ENCODE measurements around the gene FIS1.
"Not testable (repeated sequence)": the region's sequence is repeated elsewhere in the genome, so short reads cannot be mapped to it uniquely, and the experiment has no call there.

The FIS1 gene

DNA sequence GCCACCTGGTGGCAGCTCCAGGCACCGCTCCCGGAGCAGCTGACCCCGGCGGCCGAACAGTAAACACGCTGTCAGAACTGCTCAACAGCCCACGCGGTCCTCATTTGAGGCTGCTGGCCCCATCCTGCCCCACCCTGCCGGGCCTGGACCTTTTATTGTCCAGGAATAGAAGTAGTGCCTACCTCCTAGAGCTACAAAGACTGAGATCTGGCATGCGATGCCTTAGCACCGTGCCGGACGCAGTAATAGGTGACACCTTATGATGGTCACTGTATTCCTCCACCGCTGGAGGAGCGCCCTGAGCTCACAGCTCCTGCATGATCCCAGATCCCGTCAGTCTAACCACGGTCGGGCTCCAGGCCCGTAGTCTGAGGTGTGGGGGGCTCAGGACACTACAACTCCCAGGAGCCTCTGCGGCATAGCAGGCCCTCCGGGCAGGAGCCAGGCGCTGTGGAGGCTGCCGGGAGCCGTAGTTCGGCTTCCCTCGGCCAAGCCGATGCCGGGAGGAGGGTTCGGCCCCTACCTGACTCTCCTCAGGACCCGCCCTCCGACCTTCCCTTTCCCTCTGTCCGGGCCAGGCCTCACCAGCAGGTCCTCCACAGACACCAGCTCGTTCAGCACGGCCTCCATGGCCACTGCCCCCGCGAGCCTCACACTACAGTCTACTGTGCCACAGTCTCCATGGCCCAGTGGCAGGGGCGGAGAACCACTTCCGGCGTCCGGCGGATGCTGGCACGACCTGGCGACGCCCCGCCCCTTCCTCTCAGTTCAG is at the start of gene FIS1:
Gene FIS1, minus strand, starts transcription at position 707 of the 772 bp plus-strand sequence. Its CDS starts 77 bp downstream, at position 630.
- DNase-seq, result peak; percentile 92

DNA sequence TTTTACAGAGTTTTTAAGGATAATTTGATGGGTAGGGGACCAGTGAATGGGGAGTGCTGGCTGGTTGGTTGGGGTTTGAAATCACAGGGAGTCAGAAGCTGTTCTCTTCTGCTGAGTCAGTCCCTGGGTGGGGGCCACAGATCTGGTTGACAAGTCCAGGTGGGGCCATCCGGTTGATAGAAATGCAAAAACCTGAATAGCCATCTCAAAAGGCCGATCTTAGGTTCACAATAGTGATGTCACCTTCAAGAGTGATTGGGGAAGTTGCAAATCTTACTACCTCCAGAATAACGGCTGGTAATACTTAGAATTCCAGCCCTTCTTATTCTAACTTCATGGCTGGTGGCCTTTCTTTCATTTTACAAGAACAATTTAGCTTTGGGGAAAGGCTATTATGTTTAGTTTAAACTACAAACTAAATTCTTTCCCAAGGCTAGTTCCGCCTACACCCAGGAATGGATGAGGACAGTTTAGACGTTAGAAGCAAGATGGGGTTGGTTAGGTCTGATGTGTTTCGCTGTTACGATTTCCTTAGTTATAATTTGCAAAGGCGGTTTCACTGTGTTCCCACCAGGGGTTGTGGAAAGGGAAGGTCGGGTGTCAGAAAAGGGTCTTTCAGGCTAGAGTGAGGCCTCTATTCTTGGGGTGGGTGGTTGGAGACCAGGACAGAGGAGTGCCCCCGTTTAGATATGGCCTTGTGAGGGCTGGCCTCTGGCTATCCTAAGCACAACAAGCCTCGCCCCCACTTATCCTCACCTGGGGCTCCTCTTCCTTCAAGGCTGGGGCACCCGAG is 49.4 kb upstream of the FIS1 start:
- no peak for DNase-seq

DNA sequence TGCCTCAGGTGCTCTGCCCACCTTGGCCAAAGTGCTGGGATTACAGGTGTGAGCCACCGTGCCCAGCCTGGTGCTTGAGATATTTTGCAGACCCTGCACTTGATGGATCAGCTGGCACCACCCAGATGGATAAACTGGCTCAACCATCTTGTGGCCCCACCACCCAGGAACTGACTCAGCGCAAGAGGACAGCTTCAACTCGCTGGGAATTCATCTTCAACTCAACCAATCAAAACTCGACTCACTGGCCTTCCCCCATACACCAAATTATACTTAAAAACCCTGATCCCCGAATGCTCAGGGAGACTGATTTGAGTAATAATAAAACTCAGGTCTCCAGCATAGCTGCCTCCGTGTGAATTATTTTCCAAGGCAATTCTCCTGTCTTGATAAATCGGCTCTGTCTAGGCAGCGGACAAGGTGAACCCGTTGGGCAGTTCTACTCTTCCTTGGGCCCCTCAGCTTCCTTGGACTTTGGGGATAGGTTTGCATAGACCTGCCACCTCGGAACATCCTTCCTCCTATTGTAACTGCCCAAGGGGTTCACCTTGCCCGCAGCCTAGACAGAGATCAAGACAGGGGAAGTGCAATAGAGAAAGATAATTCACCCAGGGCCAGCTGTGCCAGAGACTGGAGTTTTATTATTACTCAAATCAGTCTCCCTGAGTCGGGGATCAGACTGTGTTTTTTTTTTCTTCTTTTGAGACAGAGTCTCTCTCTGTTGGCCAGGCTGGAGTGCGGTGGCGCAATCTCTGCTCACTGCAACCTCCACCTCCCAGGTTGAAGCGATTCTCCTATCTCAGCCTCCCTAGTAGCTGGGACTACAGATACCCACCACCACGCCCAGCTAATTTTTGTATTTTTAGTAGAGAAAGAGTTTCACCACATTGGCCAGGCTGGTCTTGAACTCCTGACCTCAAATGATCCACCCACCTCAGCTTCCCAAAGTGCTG is 48.5 kb upstream of the FIS1 start:
- not testable (repeated sequence) for DNase-seq

DNA sequence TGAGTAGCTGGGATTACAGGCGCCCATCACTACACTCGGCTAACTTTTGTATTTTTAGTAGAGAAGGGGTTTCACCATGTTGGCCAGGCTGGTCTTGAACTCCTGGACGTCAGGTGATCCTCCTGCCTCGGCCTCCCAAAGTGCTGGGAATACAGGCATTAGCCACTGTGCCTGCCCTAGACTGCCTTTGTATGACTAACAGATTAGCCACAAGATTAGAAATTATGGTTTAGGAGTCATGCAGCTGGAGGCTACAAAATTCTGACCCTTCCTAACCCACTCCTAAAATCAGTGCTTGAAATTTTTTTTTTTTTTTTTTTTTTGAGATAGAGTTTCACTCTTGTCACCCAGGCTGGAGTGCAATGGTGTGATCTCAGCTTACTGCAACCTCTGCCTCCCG is 47.7 kb upstream of the FIS1 start:
- not testable (repeated sequence) for DNase-seq

DNA sequence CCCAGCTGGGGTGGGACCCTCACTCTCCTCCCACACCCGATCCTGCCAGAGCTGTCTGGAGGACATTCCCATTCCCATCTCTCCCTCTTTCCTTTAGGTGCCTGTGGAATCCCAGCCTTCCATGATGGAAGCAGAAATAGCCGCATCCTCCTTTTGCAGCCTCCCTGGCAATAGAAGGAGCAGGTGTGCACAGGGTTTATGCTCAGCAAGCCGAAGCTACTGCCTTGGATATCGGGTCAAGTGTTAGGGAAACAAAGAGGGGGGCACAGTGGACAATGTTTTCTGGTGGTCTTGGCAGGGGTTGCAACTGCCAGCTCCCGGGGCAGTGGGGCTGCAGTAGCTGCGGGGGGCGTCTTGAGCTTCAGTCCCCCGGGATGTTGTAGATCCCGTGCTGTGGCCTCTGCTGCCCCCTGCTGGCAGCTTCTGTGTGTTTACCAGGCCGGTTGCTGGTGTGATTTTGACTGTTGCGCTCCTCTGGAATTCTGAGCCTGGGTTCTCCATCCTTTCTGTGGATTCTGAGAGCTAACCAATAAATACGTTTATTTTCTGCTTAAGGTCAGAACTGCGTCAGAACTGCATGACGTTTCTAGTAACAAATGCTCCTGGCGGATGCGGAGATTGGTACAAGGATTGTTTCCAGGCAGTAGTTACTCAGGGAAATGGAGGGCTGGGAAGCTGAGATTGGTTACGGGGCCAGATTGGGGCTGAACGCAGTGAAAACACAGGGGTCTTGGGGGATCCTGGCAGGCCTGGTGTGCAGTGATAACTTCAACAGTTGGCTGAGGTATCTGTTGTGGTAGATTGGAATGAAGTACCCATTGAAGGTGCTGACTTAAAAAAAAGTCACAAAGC is 45.5 kb upstream of the FIS1 start:
- peak; percentile 49 for DNase-seq

DNA sequence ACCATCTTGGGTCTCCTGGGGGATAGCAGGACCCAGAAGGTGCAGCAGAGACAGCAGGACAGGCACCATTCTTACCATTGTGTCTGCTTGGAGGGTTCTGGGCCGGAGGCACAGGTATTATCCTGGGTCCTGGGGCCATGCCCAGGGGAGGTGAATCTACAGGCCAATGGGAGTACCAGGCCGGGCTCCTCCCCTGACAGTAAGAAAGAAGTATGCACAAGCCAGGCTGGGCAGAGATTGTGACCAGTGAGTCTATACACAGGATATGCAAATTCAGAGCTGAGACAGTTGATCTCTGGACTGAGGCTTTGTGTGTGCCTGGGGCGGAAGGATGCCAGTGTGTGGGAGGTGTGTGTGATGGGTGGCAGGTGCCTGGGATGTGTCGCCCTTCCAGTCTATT is 44.8 kb upstream of the FIS1 start:
- not testable (repeated sequence) for DNase-seq

DNA sequence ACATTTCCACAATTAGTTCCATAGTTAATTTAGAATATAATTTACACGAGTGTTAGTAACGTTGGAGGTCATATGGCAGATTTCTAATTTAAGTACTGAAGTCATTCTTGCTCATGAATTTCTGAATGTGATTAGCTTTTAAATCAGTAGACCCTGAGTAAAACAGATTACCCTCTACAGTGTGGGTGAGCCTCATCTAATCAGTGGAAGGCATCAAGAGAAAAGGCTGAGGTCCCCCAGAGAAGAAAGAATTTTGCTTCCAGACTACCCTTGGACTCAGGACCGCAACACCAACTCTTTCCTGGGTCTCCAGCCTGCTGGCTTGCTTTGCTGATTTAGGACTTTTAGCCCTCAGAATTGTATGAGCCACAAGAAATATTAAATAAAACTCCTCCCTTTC is 43.6 kb upstream of the FIS1 start:
- DNase-seq, result no peak

DNA sequence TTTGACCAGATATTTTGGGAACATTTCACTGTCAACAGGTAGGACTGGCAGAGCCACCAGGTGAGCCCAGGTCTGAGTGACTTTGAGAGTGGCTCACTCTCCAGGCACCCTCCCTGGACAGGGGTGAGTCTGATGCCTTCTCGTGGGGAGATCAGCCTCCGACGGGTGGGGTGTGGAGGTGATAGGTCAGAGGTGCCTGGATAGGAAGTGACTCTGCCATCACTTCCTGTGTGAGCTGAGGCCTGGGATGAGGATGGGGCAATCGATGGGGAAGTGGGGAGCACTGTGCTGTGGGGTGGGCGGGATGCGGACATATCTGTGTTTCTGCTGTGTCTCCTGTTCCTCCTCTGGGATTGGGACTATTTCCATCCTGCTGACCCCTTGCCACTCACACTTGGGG is 42.2 kb upstream of the FIS1 start:
- DNase-seq, result no peak

DNA sequence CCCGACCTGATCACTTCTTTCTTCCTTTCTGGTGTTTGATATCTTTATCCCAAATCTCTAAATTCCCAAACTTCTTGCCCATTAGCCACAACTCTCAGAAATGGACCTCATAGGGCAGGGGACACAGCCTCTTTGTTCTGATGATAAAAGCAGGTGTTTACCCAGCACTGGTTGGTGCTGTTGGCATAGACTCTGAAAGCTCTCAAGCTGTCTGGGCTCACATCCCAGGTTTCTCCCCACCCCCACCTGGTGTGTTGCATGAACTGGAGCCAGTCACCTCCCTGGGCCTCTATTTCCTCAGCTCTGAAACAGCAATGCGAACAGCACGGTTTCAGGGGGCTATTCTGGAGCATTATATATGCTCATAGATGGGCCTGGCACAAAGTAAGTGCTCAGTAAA is 41.0 kb upstream of the FIS1 start:
- DNase-seq, result not testable (repeated sequence)

DNA sequence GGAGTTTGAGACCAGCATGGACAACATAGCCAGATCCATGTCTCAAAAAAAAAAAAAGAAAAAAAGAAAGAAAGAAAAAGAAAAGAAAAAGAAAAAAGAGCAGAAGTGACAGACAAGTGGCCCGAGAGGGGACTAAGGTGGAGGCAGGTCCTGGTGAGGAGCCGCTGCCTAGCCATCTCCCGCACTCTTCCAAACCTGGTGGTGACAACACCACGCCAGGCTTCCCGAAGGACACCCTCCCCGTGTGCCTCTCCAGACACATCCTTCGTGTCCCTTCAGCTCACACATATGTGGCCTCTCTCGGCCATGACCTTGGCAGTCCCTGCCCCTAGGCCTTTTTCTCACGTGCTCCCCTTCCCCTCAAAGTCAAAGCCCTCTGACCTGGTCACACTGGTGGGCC is 40.3 kb upstream of the FIS1 start:
- DNase-seq, result no peak

DNA sequence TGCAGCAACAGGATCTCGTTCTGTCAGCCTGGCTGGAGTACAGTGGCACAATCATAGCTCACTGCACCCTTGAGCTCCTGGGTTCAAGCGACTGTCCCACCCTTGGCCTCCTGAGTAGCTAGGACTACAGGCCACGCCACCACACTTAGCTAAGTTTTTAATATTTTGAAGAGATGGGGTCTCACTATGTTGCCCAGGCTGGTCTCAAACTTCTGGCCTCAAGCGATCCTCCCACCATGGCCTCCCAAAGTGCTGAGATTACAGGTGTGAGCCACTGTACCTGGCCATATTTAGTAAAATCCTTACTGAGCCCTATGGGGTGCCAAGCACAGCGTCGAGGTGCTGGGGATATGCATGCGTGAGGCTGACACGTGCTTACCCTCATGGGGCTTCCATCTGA is 36.0 kb upstream of the FIS1 start:
- not testable (repeated sequence) for DNase-seq

DNA sequence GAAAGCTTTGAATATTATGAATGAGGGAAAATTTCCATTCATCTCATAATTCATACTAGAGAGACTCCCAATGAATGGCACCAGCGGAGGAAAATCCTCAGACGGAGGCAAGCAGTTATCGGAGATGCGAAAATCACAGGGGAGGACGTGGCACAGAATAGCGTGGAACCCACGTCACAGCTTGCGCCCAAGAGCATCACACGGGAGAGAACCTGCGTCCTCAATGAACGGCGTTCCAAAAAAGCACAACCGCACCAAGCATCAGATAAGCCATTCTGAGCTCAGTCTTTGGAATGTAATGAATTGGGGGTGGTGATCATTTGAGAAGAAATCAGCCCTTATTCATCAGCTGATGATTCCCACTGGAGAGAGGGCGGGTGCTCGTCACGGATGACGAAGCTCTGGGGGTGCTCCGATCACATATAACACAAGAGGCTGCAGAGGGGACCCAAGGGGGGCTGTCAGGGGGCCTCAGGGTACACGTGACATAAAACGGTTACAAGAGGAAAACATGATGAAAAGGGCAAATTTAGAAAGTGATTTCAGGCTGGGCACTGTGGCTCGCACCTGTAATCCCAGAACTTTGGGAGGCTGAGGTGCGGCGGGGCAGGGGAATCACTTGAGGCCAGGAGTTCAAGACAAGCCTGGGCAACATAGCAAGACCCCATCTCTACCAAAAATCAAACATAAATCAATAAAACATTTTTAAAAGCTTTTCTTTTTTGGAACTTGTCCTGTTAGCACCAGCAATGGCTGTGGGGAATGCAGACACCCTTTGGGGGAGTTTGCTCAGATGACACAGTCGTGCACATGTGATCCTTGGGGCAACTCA is 33.8 kb upstream of the FIS1 start:
- no peak for DNase-seq

DNA sequence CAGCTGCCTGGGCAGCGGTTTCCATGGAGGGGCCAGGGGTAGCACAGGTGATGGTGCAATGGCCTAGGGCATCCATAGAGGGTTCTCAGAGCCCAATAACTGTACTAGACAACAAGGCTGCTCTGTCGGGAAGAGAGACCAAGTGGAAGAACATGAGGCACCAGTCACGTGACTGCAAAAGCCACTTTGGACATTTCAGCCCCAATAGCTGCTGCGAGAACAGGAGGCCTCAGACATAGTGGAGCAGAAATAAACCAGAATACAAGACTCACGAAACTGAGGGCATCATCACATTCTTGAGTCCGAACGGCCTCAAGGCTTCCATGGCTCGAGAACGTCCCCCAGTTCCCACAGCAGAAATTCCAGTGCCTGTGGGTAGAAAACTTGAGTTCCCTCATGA is 32.3 kb upstream of the FIS1 start:
- DNase-seq, result no peak

DNA sequence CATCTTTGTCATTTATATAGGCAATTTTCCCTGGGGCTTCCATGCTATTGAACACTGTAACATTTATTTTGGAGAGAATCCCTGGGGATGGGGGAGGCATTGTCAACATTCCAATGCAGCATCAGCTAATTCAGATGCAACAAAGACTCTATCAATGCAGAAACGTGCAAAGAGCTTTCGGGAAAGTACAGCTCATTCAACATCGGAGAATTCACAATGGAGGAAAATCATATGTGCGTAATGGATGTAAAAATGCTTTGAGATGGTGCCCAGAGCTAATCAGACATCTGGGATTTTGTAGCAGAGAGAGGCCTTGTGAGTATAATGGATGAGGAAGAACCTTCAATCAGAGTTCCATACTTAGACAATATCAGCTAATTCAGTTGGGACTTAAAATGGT is 28.3 kb upstream of the FIS1 start:
- no peak for DNase-seq

DNA sequence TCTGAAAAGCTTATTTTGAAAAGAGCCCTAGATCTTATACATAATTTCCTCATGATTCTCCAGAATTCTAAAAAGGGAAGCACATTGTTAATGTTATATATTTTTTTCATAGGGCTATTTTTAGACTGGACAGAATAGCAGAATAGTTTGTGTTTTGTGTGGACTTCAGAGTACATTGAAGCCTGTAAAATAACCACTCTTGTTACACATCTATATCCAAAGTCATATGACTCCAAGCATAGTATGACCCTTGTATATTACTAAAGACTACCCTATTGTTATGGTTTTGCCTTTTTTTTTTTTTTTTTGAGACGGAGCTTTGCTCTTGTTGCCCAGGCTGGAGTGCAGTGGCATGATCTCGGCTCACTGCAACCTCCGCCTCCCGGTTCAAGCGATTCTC is 26.1 kb upstream of the FIS1 start:
- DNase-seq, result no peak

DNA sequence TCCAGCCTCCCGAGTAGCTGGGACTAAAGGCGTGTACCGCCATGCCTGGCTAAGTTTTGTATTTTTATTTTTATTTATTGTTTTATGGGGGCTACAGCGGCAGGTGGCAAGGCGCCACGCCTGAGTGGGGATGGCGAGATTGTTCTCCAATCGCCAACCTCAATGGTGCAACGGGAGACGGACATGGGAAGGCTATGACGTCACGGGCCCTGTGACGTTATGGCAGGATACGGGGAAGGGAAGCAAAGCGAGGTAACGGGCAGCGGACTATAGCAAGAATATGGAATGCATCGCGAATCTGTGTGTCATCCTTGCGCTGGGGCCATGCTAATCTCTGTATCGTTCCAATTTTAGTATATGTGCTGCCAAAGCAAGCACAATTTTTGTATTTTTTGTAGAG is 24.8 kb upstream of the FIS1 start:
- DNase-seq, result no peak

DNA sequence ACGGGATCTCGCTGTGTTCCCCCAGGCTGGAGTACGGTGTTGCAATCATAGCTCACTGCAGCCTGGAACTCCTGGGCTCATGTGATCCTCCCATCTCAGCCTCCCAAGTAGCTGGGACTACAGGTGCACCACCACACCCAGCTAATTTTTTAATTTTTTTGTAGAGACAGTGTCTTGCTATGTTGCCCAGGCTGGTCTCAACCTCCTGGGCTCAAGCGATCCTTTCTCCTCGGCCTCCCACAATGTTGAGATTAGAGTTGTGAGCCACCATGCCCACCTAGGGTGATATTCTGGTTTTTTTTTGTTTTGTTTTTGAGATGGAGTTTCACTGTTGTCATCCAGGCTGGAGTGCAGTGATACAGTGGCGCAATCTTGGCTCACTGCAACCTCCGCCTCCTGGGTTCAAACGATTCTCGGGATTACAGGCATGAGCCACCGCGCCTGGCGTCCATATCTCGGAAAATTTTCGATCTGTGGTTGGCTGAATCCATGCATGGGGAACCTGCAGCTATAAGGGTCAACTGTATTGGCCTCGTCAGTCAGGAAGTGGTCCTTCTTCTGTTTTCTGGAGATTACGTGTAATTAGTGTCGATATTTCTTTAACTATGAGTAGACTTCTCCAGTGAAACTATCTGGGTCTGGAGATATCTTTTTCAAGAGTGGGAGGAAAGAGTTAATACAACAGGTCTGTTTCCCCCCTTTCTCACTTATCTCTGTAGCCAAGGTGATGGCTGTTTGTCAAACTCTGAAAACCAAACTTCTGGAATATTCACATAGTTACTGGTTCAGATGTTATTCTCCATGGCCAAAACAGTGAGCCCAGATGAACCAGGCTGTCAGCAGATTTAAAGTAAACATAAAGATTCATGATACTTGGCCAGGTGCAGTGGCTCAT is 21.0 kb upstream of the FIS1 start:
- no peak for DNase-seq

DNA sequence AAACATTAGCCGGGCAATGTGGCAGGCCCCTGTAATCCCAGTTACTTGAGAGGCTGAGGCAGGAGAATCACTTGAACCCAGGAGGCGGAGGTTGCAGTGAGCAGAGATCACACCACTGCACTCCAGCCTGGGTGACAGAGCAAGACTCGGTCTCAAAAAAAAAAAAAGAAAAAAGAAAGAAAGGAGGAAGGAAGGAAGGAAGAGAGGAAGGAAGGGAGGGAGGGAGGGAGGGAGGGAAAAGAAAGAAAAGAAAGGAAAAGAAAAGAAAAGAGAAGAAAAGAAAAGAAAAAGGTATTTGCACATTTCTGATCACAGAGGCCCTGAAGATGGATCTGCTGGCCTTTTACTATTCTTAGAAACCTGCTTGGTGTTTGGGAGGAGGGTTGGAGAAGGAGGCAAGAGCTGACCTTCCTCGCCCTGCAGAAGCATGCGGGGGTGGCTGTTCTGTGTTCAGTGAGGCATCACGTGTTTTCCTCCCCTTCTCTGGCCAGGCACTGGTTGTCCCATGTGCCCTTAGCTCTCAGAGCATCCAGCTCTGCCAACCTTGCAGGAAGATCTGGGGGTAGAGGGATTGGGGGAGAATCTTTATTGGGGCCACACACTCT is 19.3 kb upstream of the FIS1 start:
- DNase-seq, result not testable (repeated sequence)

DNA sequence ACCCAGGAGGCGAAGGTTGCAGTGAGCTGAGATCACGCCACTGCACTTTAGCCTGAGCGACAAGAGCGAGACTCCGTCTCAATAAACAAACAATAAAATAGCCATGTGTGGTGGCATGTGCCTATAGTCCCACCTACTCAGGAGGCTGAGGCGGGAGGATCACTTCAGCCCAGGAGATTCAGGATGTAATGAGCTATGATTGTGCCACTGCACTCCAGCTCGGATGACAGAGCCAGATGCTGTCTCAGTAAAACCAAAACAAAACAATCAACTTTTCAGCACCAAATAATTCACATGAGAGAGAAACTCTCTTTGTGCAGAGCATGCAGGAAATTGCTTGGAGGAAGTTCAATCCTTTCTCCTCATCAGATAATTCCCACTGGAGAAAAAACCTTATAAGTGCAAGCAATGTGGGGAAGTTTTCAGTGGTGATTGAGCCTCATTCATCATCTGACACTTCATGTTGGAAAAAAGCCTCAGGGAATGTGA is 13.4 kb upstream of the FIS1 start:
- DNase-seq, result no peak

DNA sequence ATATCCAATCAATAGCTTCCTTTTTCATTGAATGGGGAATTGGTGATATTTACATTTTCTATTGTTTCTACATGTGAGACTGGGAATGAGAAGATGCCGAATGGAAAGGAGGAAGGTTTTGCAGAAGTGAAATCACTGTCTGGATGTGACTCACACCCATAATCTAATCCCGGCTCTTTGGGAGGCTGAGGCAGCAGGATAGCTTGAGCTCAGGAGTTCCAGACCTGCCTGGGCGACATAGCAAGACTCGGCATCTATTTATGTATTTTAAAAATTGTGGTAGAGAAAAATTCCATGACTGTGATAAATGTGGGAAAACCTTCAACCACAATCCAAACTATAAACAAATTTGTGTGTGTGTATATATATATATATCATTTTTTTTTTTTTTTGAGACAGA is 10.9 kb upstream of the FIS1 start:
- no peak for DNase-seq

All from stimulated activated CD4-positive, alpha-beta T cell treated with anti-CD3 and anti-CD28 coated beads, Interleukin-1b, Interleukin-23, amount 100 ng/mL, for 48 hours (primary cell).